ENCODE measurements around the gene TADA1. TPM values are rescaled to one million over a fixed set of nuclear protein-coding genes. Genes with fewer than 3 reads are reported as not detected.

The TADA1 gene
- total RNA-seq, 4 donors from 2014 or later = 6.6 to 13.5 (median 8.4) TPM

DNA sequence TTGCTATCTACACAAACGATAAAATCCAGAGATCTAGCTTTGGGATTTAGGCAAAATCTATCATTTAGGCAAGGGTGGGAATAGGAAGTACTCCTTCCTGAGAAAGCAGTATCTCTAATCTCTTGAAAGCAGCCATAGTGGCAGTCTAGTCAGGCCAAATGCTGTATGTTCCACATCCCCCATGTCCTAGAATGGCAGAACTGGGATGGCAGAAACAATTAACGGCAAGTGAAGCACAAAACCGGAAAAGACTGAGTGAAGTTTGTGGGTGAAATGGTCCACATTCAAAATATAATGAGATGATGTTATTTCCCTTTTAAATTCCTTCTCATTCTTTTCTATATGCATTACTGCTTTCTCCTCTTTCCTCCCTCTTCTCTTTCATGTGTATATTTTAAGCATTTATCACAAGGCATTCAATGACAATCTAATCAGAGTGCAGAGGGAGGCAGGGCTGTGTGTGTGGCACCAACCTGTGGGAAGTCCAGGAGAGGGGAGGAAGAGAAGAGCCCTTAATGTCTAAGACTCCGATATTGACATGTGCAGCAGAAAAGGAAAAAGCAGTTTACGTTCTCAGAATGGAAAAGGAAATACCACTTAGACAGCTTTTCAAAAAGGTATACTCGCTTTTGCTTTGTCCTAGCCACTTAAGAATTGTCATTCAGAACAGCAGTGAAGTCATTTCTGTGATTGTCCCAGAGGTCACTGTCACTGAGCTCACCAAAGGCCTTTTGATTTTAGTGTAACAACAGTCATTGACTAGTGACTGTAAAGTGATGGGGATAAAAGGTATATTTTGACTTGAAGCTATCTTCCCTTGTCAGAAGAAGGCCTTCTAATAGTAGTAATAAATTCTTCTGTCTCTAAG, 42.3 kb upstream of the TADA1 start:
- H3K9me3 ChIP-seq = no peaks in the 10 kb centered on the region
- TF ChIP-seq, protein P1, sequence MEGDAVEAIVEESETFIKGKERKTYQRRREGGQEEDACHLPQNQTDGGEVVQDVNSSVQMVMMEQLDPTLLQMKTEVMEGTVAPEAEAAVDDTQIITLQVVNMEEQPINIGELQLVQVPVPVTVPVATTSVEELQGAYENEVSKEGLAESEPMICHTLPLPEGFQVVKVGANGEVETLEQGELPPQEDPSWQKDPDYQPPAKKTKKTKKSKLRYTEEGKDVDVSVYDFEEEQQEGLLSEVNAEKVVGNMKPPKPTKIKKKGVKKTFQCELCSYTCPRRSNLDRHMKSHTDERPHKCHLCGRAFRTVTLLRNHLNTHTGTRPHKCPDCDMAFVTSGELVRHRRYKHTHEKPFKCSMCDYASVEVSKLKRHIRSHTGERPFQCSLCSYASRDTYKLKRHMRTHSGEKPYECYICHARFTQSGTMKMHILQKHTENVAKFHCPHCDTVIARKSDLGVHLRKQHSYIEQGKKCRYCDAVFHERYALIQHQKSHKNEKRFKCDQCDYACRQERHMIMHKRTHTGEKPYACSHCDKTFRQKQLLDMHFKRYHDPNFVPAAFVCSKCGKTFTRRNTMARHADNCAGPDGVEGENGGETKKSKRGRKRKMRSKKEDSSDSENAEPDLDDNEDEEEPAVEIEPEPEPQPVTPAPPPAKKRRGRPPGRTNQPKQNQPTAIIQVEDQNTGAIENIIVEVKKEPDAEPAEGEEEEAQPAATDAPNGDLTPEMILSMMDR (IDR thresholded peaks at IDR 0.05) = no peak
- no peak for TF ChIP-seq POLR2A (IDR thresholded peaks at IDR 0.05)
- peaks cover 0 to 10% of the 10 kb centered on the region in 2 donors for H3K27me3 ChIP-seq
- no peaks in the 10 kb centered on the region for H3K36me3 ChIP-seq
- H3K4me1 ChIP-seq = peaks cover 0 to 10% (median 5%) of the 10 kb centered on the region in 4 donors
- H3K27ac ChIP-seq = no peak overlapping the region
- no peak for DNase-seq
- no peak overlapping the region for H3K4me3 ChIP-seq

DNA sequence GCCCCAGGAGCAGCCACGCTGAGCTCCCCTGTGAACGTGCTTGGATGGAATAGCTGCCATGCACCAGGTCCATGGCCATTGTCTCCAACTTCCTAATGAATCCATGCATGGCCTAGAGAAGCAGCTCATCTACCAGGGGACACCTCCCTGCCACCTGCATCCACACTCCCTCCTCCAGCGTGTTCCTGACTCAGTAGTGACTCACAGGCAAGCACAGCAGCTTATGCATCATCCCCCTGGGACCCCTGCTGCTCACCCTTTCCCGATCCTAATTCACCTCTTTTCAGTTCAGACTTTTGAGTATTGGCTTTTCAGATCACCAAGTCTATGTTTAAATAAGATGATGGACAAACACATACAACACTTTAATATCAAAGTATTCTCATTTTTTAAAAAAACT, 39.9 kb upstream of the TADA1 start:
- H3K27ac ChIP-seq = no peak overlapping the region
- H3K27me3 ChIP-seq = peaks cover 0 to 7% of the 10 kb centered on the region in 2 donors
- no peak for DNase-seq
- H3K4me1 ChIP-seq = peaks cover 0 to 6% (median 2%) of the 10 kb centered on the region in 4 donors
- H3K4me3 ChIP-seq = no peak overlapping the region
- no peaks in the 10 kb centered on the region for H3K36me3 ChIP-seq
- no peak for TF ChIP-seq POLR2A (IDR thresholded peaks at IDR 0.05)
- TF ChIP-seq, protein P1 (IDR thresholded peaks at IDR 0.05) = no peak
- no peaks in the 10 kb centered on the region for H3K9me3 ChIP-seq

DNA sequence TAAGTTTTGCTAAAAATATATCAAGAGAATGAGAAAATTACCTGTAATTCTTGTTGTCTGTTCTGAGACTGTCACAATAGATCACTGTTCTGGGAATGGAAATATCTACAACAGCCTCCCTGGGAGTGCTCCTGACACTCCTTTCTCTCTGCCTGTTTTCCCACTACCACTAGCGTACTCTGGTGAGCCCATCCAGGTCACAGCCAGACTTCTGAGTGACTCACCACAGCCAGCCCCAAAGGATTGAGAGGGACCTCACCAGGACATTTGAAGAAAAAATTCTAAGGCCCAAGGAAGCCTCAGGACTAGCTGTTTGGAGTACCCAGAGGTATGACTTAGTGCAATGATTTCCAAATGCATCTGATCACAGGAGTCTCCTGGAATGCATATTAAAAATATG, 39.0 kb upstream of the TADA1 start:
- Histone ChIP-seq H3K4me1 (no peaks in the 10 kb centered on the region), H3K9me3 (no peaks in the 10 kb centered on the region), H3K4me3 (no peak overlapping the region), H3K36me3 (no peaks in the 10 kb centered on the region), H3K27ac (no peak overlapping the region), H3K27me3 (no peaks in the 10 kb centered on the region)
- DNase-seq = no peak
- no peak for TF ChIP-seq POLR2A (IDR thresholded peaks at IDR 0.05)
- TF ChIP-seq, protein P1 (IDR thresholded peaks at IDR 0.05) = no peak

DNA sequence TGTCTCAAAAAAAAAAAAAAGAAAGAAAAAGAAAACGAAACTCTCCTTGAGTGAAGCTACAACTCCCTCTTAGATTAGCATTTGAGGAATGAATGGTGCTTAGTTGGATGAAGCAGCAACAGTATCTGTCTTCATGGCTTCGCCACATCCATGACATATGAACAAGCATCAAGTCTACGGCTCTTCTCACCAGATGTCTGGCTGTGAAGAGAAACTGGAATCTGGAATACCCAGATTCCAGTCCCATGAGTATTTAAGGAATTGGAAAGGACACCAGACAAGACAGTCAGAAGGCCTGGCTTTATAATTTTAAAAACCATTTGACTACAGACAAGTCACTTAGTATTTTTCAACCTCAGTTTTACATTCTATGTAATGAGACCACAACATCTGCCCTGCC, 38.0 kb upstream of the TADA1 start:
- DNase-seq = no peak
- H3K4me3 ChIP-seq = no peak overlapping the region
- no peak for TF ChIP-seq POLR2A (IDR thresholded peaks at IDR 0.05)
- TF ChIP-seq, protein P1 (IDR thresholded peaks at IDR 0.05) = no peak
- no peak overlapping the region for H3K27ac ChIP-seq
- no peaks in the 10 kb centered on the region for H3K27me3 ChIP-seq
- no peaks in the 10 kb centered on the region for H3K4me1 ChIP-seq
- no peaks in the 10 kb centered on the region for H3K36me3 ChIP-seq
- no peaks in the 10 kb centered on the region for H3K9me3 ChIP-seq

DNA sequence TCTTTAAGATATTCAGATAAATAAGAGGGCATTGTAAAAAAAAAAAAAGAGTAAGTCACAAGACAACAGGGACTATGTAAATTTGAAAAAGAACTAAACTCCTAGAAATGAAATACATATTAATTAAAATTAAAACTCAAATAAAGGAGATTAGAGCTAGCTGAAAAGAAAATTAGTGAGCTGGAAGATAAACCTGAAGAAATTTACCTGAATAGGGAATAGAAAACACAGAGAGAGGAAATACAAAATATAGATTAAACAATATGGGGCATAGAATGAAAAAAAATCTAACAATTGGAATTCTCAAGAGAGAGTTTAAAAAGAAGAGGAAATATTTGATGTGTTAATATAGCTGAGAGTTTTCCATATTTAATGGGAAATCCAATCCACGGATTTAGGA, 35.6 kb upstream of the TADA1 start:
- no peak for DNase-seq

More for the DNA sequence above, 35.6 kb upstream of the TADA1 start:
- Histone ChIP-seq H3K27ac (no peak overlapping the region), H3K4me3 (no peak overlapping the region), H3K9me3 (no peaks in the 10 kb centered on the region), H3K27me3 (no peaks in the 10 kb centered on the region), H3K4me1 (no peaks in the 10 kb centered on the region), H3K36me3 (no peaks in the 10 kb centered on the region)
- no peak for TF ChIP-seq POLR2A (IDR thresholded peaks at IDR 0.05)
- TF ChIP-seq, protein P1 (IDR thresholded peaks at IDR 0.05) = no peak
